ENCODE measurements around the gene OR52H1. TPM values are rescaled to one million over a fixed set of nuclear protein-coding genes. Genes with fewer than 3 reads are reported as not detected.

Gene OR52H1
- total and polyA plus RNA-seq, 2 of the 8 experiments (the other 6 are each of a cell fraction or from before 2014, with no cell fraction given), result 0.09 TPM; not detected in 1

DNA sequence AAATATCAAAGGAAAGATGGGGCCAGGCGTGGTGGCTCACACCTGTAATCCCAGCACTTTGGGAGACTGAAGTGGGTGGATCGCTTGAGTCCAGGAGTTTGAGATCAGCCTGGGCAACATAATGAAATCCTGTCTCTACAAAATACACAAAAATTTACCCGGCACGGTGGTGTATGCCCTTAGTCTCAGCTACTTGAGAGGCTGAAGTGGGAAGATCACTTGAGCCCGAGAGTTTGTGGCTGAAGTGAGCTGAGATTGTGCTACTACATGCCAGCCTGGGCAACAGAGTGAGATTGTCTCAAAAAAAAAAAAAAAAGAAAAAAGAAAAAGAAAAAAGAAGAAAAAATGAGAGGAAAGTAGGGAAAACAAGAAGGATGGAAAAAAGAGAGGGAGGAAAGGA lies 44.3 kb upstream of the OR52H1 start:
- Histone ChIP-seq H3K27ac (ENCODE audit: low read depth, low read length) (no peak overlapping the region), H2BK20ac (ENCODE audit: low read length) (no peak overlapping the region), H3K9ac (replicated peaks in 1 of 4; ENCODE audit: extremely low read depth in 1 of 4, low read depth in 3 of 4, low read length in 3 of 4) (no peak overlapping the region), H2BK15ac (ENCODE audit: low read length) (no peak overlapping the region), H3K56ac (replicated peaks; ENCODE audit: insufficient read length, low read depth, low read length) (no peak overlapping the region), H3K14ac (ENCODE audit: insufficient read length) (no peak overlapping the region), H3K23me2 (ENCODE audit: low read depth, low read length) (peaks cover 8% of the 10 kb centered on the region; the same call in 1 of the 2 replicates), H3K27me3 (replicated peaks in 1 of 4; ENCODE audit: control insufficient read depth in 3 of 4, extremely low read depth in 1 of 4, insufficient read depth in 3 of 4, low read length in 3 of 4) (no peaks in the 10 kb centered on the region; a peak in 1 of 7 replicates), H3K4me3 (ENCODE audit: extremely low read depth in 1 of 4, insufficient read depth in 2 of 4, low read depth in 3 of 4, low read length in 4 of 4) (no peak overlapping the region), H3K9me3 (ENCODE audit: insufficient read depth in 2 of 2, low read depth in 1 of 2, low read length in 1 of 2) (peaks cover 0 to 8% of the 10 kb centered on the region in 2 experiments; a peak in 1 of 4 replicates), H3K4me1 (replicated peaks in 1 of 4; ENCODE audit: control insufficient read depth in 3 of 4, insufficient read depth in 4 of 4, low read length in 3 of 4) (peaks cover 0 to 10% (median 2%) of the 10 kb centered on the region in 4 experiments; a peak in 3 of 7 replicates), H2AFZ (ENCODE audit: low read length) (no peak overlapping the region), H4K5ac (ENCODE audit: insufficient read length, low read depth, low read length) (no peak overlapping the region), H2BK120ac (replicated peaks; ENCODE audit: low read depth, low read length) (no peak overlapping the region), H3K36me3 (ENCODE audit: control insufficient read depth in 2 of 4, insufficient read depth in 4 of 4, low read length in 3 of 4) (no peaks in the 10 kb centered on the region), H3K4me2 (ENCODE audit: insufficient read depth in 1 of 2, low read depth in 2 of 2, low read length in 2 of 2) (no peak overlapping the region), H4K20me1 (replicated peaks in 1 of 2; ENCODE audit: control insufficient read depth in 1 of 2, insufficient read depth in 2 of 2, low read length in 2 of 2) (peaks cover 0 to 2% of the 10 kb centered on the region in 2 experiments), H3K18ac (ENCODE audit: extremely low read depth, low read length) (no peak overlapping the region), H3K79me2 (ENCODE audit: control insufficient read depth in 1 of 2, insufficient read depth in 2 of 2, low read length in 2 of 2) (peaks cover 0 to 5% of the 10 kb centered on the region in 2 experiments; a peak in 1 of 4 replicates), H3K23ac (ENCODE audit: insufficient read length) (no peak overlapping the region), H3K79me1 (ENCODE audit: low read depth, low read length) (no peaks in the 10 kb centered on the region), H4K8ac (ENCODE audit: extremely low read depth, insufficient read depth, low read length) (no peak overlapping the region), H2BK5ac (ENCODE audit: low read depth, low read length) (no peak overlapping the region), H2BK12ac (ENCODE audit: low read depth, low read length) (no peak overlapping the region), H4K91ac (replicated peaks; ENCODE audit: insufficient read length, low read length) (no peak overlapping the region), H3K4ac (replicated peaks; ENCODE audit: insufficient read length, low read depth, low read length) (no peak overlapping the region), H2AK5ac (ENCODE audit: low read depth, low read length) (no peak overlapping the region)
- 90% methylated on average over 5 of the region's 5 CpGs; no CpG with 5 or more reads in 1 of the 2 experiments for WGBS, 2 experiments (ENCODE audit: extremely low coverage in 1 of 2, insufficient coverage in 1 of 2, insufficient read length in 1 of 2, insufficient replicate concordance in 2 of 2, low coverage in 1 of 2, low lambda C conversion rate in 2 of 2, missing lambda C conversion rate in 1 of 2)
- DNase-seq (ENCODE audit: low read depth in 1 of 2, low spot score in 2 of 2) (no peak), FAIRE-seq (no peak)
- CTCF ChIA-PET (ENCODE audit: partially characterized antibody), result interaction anchor here (1.6 kb wide), 1 partner anchor 8 kb away, joined by 4 read pairs; no protein-coding TSS in a partner anchor
- POLR2A ChIA-PET (ENCODE audit: partially characterized antibody), result no interaction called here
- TF ChIP-seq RFX5 (IDR thresholded peaks at IDR 0.05; ENCODE audit: borderline replicate concordance, low read depth, low read length) (no peak), SIX5 (IDR thresholded peaks at IDR 0.05; ENCODE audit: low read depth, low read length) (no peak), CBX8 (IDR thresholded peaks at IDR 0.05; ENCODE audit: borderline replicate concordance, low read depth, low read length) (no peak), CEBPB (IDR thresholded peaks at IDR 0.05; ENCODE audit: low read depth, low read length) (no peak), GTF2F1 (IDR thresholded peaks at IDR 0.05; ENCODE audit: borderline replicate concordance, low read depth, low read length) (no peak), POLR2A (IDR thresholded peaks at IDR 0.05; ENCODE audit: control extremely low read depth in 1 of 2, low read depth in 2 of 2, low read length in 2 of 2) (no peak), RAD21 (IDR thresholded peaks at IDR 0.05 in 1 of 2, conservative IDR thresholded peaks at IDR 0.05 in 1 of 2; ENCODE audit: low read depth in 2 of 2, low read length in 2 of 2) (no peak), NANOG (IDR thresholded peaks at IDR 0.05; ENCODE audit: insufficient read depth, low read depth, low read length, poor library complexity, severe bottlenecking) (no peak), KDM4A (IDR thresholded peaks at IDR 0.05; ENCODE audit: low read depth, low read length, severe bottlenecking) (no peak), CTBP2 (IDR thresholded peaks at IDR 0.05; ENCODE audit: borderline replicate concordance, insufficient read depth, insufficient read length, low read length) (no peak), TAF1 (IDR thresholded peaks at IDR 0.05; ENCODE audit: low read depth, low read length) (no peak)
- TF ChIP-seq, protein P1, sequence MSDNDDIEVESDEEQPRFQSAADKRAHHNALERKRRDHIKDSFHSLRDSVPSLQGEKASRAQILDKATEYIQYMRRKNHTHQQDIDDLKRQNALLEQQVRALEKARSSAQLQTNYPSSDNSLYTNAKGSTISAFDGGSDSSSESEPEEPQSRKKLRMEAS (IDR thresholded peaks at IDR 0.05), result no peak
- TF ChIP-seq, protein P2, sequence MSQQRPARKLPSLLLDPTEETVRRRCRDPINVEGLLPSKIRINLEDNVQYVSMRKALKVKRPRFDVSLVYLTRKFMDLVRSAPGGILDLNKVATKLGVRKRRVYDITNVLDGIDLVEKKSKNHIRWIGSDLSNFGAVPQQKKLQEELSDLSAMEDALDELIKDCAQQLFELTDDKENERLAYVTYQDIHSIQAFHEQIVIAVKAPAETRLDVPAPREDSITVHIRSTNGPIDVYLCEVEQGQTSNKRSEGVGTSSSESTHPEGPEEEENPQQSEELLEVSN (IDR thresholded peaks at IDR 0.05), result no peak

All from H1 (cell line).